ENCODE data around the gene PXN.

Gene PXN

GRCh38 chr12:120267736-120268135 lies 2.2 kb upstream of the PXN start:
- TF ChIP-seq GATA2 (IDR thresholded peaks at IDR 0.05; ENCODE audit: low read depth, low read length) (no peak), GATA3 (IDR thresholded peaks at IDR 0.05; ENCODE audit: low read depth, low read length) (no peak)

- TF ChIP-seq GATA3 (IDR thresholded peaks at IDR 0.05; ENCODE audit: low read depth, low read length) (no peak), GATA2 (IDR thresholded peaks at IDR 0.05; ENCODE audit: low read depth, low read length) (no peak)
These were observed 795 bp upstream of the PXN start for GRCh38 chr12:120266180-120266870.

- no peak for TF ChIP-seq GATA2 (IDR thresholded peaks at IDR 0.05; ENCODE audit: low read depth, low read length)
- TF ChIP-seq GATA3 (IDR thresholded peaks at IDR 0.05; ENCODE audit: low read depth, low read length), result no peak
These were observed 542 bp downstream of the PXN start for GRCh38 chr12:120264904-120265472.

- TF ChIP-seq GATA3 (IDR thresholded peaks at IDR 0.05; ENCODE audit: low read depth, low read length) (no peak), GATA2 (IDR thresholded peaks at IDR 0.05; ENCODE audit: low read depth, low read length) (no peak)
These were observed 1.2 kb downstream of the PXN start for GRCh38 chr12:120264086-120264903.

GRCh38 chr12:120263748-120264085 lies 1.8 kb downstream of the PXN start:
- TF ChIP-seq GATA3 (IDR thresholded peaks at IDR 0.05; ENCODE audit: low read depth, low read length) (no peak), GATA2 (IDR thresholded peaks at IDR 0.05; ENCODE audit: low read depth, low read length) (no peak)

- TF ChIP-seq GATA3 (IDR thresholded peaks at IDR 0.05; ENCODE audit: low read depth, low read length) (no peak), GATA2 (IDR thresholded peaks at IDR 0.05; ENCODE audit: low read depth, low read length) (no peak)
These were observed 2.4 kb downstream of the PXN start for GRCh38 chr12:120262852-120263747.

GRCh38 chr12:120261951-120262851 lies 3.3 kb downstream of the PXN start:
- TF ChIP-seq GATA3 (IDR thresholded peaks at IDR 0.05; ENCODE audit: low read depth, low read length) (no peak), GATA2 (IDR thresholded peaks at IDR 0.05; ENCODE audit: low read depth, low read length) (no peak)

GRCh38 chr12:120260607-120261006 lies 4.9 kb downstream of the PXN start:
- TF ChIP-seq GATA3 (IDR thresholded peaks at IDR 0.05; ENCODE audit: low read depth, low read length) (no peak), GATA2 (IDR thresholded peaks at IDR 0.05; ENCODE audit: low read depth, low read length) (no peak)

- no peak for TF ChIP-seq GATA3 (IDR thresholded peaks at IDR 0.05; ENCODE audit: low read depth, low read length)
- TF ChIP-seq GATA2 (IDR thresholded peaks at IDR 0.05; ENCODE audit: low read depth, low read length), result no peak
These were observed 5.9 kb downstream of the PXN start for GRCh38 chr12:120259418-120260202.

GRCh38 chr12:120258323-120258896 lies 7.1 kb downstream of the PXN start:
- TF ChIP-seq GATA2 (IDR thresholded peaks at IDR 0.05; ENCODE audit: low read depth, low read length) (no peak), GATA3 (IDR thresholded peaks at IDR 0.05; ENCODE audit: low read depth, low read length) (no peak)

- no peak for TF ChIP-seq GATA3 (IDR thresholded peaks at IDR 0.05; ENCODE audit: low read depth, low read length)
These were observed 8.3 kb downstream of the PXN start for GRCh38 chr12:120257041-120257821.

Measured in SH-SY5Y (cell line).